NCI-H2029 treated with DMSO at 0.1 percent for 48 hours (cell line): ENCODE data around the gene FGGY.
"Not testable (repeated sequence)": the region's sequence is repeated elsewhere in the genome, so short reads cannot be mapped to it uniquely, and the experiment has no call there.

Experiments
- DNase-seq: peaks from one replicate; lab custom pipeline; 2025; lab: John Stamatoyannopoulos, UW

The FGGY gene

DNA sequence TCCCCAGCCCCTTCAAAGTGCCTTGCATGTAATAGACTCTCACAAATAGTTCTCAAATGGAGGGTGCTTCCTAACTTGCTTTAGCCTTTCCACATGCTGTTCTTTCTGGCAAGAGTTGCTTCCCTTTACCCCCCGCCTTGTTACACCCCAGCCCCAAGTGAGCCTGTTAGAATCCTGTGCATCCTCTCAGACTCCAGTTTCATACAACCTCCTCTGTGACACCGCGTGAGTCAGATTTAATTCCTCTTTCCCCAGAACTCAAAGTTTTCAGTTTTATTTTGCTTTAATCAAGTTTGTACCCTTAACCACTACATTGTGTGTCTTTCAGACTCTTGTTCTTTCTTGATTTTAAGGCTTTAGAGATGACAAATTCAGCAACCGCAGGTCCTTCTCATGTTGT lies 283.4 kb downstream of the FGGY start:
- no peak for DNase-seq

GRCh38 chr1:59592410-59592809 lies 295.5 kb downstream of the FGGY start:
- not testable (repeated sequence) for DNase-seq

- DNase-seq = no peak
Observed at GRCh38 chr1:59592924-59593323, 296.0 kb downstream of the FGGY start.

- DNase-seq = no peak
Observed at GRCh38 chr1:59593798-59594790, 297.2 kb downstream of the FGGY start.

GRCh38 chr1:59595774-59596173 lies 298.9 kb downstream of the FGGY start:
- DNase-seq = peak; percentile 67

DNA sequence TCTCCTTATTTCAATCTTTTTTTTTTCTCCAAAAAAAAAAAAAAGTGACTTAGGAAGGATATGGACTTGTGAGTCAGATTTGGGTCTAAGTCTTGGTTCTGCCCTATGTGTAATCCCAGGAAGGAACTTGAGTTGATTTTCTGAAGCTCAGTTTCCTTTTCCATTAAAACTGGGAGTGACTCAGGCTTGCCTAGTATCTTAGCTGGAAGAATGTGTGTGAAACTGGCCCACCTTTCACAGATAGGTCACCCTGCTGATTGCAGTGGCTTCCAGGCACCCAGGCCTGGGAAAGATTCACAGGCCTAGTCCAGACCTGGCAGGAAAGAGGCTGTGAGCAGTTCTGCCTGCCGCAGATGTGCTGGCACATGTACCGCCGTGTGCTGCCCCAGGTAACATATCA lies 299.5 kb downstream of the FGGY start:
- DNase-seq = no peak

- no peak for DNase-seq
Observed at GRCh38 chr1:59596956-59597355, 300.1 kb downstream of the FGGY start.

DNA sequence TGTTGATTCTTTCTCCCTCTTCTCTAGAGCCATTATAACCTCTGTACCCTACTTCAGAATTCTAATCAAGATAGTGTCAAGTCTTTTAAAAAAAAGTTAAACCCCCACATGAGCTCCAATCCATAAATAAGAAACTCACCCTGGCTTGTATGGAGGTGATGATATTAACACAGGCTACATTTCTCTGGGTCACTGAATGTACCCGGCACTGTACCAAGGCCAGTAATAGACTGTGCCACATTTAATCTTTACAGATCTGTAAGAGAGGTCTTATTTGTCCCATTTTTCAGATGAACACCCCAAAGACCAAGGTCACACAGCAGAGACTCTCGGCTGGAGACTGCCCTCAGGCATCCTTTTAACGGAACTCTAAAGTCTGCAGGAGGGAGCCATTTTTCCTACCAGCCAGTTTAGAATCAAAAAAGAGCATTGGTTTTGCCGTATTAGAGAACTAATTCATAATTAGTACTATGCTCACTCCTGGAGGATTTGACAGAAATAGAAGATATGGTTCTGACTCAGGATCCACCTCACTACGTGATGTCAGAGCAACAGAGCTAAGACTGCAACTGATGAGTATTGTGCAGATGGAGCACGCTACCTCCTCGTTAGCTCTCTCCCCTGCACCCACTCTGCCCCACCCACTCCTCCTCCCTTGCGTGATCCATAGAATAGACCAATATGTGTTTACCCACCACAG lies 300.7 kb downstream of the FGGY start:
- DNase-seq = no peak

DNA sequence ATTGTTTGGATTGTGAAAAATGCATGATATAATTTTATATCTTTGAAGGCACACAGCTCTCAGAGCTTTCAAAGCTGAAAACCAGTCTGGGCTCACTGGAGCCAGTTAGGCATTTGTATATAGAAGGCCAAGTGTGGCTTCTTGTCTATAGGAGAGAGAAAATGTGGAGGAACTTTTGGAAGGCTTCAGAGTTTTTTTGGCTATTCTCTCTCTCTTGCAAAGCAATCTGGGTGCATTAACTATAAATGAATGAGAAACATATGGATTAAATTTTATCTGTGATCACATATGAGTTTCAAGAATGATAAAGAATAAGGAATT lies 301.2 kb downstream of the FGGY start:
- DNase-seq = no peak

- no peak for DNase-seq
Observed at GRCh38 chr1:59601041-59601441, 304.1 kb downstream of the FGGY start.

DNA sequence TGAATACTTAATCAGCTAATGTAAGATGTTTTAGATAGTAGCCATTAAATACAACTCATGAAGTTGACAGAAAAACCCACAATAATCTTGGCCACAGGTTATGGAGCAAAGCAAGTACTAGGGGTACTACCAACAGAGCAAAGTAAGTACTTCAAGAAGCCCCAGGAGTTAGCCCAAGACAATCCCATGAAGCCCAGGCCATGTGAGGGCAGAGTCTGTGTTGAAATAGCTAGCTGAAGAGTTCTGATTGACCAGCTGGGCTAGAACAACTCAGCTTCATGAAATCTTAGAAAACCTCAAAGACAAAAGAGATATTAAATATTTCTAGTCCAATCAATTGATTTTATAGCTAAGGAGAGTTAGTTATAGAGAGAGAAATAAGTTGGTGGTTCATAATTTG lies 304.9 kb downstream of the FGGY start:
- DNase-seq = no peak

DNA sequence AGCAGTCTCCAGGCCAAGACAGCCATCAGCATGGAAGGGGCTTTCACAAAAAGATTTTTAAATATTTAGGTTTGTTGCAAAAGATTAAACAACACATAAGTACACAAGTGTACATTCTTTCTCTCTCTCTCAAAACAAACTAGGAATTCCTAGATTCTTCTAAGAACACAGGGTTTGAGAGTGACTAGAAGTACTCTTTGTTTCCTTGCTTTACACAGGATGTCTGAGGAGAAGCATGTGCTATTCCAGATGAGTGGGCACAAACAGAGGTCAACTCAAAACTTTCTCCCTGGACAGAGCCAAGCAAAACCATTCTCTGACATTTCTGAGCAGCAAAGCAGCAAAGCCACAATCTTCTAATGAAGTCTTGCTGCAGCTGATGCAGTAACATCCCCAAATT lies 307.3 kb downstream of the FGGY start:
- no peak for DNase-seq

DNA sequence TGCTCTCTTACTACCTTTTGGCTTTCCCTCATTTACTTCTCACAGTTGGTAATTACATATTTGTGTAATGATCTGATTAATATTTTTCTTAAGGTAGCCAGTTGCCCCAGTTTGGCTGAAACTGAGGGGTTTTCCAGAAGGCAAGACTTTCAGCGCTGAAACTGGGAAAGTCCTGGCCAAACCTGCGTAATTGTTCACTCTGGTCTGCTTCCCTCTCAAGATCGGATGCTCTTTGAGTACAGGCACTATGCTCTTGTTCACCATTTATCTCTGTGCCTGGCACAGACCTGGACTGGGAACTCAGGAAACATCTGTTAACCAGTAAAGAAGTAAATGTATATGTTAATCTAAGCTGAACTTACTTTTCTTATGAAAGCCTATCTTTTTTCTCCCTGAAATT lies 308.3 kb downstream of the FGGY start:
- DNase-seq = no peak

- peak; percentile 13 for DNase-seq
Observed at GRCh38 chr1:59605761-59606160, 308.9 kb downstream of the FGGY start.

DNA sequence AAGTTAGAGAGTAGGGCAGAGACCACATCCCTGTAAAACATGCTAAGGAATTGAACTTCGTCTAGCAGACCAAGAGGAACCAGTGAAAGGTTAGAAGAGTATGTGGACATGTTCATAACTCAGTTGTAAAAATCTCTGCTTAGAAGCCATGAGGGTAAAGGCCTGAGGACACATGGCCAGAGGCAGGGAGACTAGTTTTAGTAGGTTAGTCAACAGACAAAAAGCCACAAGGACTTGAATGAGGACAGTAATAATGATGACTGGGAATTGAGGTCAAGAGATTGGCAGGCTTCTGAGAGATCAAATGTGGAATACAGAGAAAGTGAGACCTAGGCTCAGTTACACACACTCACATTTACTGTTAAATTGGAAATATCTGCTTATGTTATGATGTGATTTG lies 312.4 kb downstream of the FGGY start:
- no peak for DNase-seq

DNA sequence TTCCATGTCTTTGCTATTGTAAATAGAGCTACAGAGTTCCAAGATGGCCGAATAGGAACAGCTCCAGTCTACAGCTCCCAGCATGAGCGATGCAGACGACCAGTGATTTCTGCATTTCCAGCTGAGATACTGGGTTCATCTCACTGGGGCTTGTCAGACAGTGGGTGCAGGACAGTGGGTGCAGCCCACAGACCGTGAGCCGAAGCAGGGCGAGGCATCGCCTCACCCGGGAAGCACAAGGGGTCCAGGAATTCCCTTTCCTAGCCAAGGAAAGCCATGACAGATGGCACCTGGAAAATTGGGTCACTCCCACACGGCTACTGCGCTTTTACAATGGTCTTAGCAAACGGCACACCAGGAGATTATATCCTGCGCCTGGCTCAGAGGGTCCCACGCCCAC lies 313.6 kb downstream of the FGGY start:
- DNase-seq = not testable (repeated sequence)

GRCh38 chr1:59617434-59617833 lies 320.5 kb downstream of the FGGY start:
- DNase-seq = no peak

DNA sequence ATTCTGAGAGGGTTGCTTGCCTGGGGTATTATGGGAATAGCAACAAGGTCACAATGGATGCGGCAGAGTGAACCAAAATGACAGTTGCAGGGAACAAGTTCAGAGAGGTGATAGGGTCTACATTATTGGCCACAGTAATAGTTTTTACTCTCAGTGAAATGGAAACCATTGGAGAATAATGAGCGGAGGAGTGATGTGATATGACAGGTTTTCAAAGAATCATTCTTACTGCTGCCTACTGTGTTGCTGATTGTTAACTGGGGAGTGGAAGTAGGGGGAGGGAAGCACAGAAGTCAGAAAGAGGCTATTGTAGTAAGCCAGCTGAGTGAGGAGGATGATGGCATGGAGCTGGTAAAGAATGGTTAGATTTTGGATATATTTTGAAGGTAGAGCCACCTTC lies 322.7 kb downstream of the FGGY start:
- DNase-seq = no peak

DNA sequence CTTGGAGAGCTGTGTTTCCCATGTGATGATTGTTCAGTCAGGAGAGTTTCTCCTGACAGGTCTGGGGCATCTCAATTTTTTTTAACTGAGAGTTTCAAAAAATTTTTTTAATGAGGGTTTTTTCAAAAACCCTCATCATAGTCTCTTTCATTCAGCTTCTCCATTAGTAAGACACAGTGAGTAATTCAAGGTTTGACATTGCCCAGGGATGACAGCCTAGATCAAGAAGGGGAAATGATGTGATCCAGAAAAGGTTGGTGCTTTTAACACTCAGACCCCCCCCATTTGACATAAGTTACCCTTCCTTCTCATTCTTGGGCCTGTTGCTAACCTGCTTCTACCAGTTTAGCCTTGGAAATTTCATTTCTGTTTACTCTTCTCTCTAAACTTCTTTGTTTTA lies 328.5 kb downstream of the FGGY start:
- no peak for DNase-seq

GRCh38 chr1:59631561-59632255 lies 334.8 kb downstream of the FGGY start:
- DNase-seq = no peak

DNA sequence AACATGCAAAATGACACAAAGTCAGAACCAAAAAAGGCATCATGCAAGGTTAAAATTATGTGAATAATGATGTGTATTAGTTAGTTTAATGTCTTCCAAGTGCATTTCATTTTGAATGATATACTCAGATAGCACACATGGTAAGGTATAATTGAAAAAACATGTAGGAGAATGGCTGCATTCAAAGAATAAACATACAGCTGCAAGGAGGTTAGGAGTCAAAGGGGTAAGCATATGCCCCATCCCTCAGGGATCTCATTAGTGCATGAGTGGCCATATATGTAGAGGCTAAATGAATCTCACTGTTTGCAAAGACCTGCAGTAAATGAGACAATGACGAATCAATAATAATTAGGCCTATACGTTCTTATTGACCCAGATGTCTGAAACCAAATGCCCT lies 338.2 kb downstream of the FGGY start:
- no peak for DNase-seq

DNA sequence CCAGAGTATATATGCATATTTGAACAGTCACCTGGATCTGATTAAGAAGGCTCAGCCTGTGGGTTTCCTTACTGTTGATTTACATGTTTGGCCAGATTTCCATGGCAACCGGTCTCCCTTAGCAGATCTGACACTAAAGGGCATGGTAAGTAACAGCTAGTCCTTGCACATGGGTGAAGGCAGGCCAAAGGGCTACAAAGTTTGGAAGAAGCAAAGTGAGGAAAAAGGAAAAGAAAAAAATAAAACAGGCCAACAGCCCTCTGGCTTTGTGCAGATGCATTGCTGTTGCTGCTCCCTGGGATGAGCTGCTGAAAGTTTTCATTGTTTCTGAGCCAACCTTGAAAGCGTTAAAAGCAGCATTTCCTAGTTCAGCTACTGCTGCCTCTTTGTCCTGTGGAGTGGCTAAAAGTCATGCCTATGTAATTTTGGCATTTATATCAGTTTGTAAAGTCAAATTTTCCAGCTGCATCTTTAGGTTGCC lies 341.4 kb downstream of the FGGY start:
- DNase-seq = no peak

DNA sequence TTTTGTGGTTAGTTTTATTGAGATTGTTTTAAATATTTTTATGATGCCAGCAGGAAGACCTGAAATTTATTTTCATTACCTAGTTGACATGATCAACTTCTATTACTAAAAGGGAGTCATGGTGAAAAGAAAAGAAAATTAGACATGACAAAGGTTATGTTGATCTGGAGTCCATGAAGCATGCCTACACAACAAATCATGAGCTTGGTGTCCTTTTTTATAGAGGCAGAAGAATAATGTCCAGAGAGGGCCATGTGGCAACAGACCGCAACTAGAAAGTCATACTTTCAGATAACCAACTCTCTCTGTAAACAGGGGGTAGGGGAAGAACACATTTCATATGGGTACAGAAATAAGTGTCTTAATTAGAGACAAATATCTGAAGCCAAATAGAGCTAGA lies 342.4 kb downstream of the FGGY start:
- no peak for DNase-seq
